ENCODE results near the gene MNAT1. TPM values are rescaled to one million over a fixed set of nuclear protein-coding genes. Genes with fewer than 3 reads are reported as not detected.

Gene MNAT1
- total and polyA plus RNA-seq, 8 donors = 21.6 to 39.0 (median 34.8) TPM

DNA sequence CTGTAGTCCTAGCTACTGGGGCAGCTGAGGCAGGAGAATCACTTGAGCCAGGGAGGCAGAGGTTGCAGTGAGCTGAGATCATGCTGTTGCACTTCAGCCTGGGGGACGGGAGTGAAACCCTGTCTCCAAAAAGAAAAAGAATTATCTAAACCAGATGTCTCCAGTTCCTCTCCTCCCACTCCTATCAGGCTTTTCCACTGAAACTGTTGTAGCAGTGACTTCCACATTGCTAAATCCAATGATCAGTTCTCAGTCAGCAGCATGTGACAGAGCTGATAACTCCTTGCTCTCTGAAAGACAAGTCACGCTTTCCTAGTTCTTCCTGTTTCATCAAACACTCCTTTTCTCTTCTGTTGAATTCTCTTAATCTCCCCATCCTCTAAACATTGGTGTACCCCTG, 255.0 kb downstream of the MNAT1 start:
- TF ChIP-seq, protein P1, sequence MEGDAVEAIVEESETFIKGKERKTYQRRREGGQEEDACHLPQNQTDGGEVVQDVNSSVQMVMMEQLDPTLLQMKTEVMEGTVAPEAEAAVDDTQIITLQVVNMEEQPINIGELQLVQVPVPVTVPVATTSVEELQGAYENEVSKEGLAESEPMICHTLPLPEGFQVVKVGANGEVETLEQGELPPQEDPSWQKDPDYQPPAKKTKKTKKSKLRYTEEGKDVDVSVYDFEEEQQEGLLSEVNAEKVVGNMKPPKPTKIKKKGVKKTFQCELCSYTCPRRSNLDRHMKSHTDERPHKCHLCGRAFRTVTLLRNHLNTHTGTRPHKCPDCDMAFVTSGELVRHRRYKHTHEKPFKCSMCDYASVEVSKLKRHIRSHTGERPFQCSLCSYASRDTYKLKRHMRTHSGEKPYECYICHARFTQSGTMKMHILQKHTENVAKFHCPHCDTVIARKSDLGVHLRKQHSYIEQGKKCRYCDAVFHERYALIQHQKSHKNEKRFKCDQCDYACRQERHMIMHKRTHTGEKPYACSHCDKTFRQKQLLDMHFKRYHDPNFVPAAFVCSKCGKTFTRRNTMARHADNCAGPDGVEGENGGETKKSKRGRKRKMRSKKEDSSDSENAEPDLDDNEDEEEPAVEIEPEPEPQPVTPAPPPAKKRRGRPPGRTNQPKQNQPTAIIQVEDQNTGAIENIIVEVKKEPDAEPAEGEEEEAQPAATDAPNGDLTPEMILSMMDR (IDR thresholded peaks at IDR 0.05) = no peak
- DNase-seq (no peak), ATAC-seq (peak; percentile 47)
- Histone ChIP-seq H3K36me3 (peaks cover 0 to 81% of the 10 kb centered on the region in 2 donors), H3K9me3 (no peaks in the 10 kb centered on the region), H3K27ac (no peak overlapping the region), H3K27me3 (no peaks in the 10 kb centered on the region), H3K4me3 (no peak overlapping the region), H3K4me1 (peaks cover 0 to 9% of the 10 kb centered on the region in 2 donors)
- intact Hi-C loops (cut with DNase I) = no loop called here

DNA sequence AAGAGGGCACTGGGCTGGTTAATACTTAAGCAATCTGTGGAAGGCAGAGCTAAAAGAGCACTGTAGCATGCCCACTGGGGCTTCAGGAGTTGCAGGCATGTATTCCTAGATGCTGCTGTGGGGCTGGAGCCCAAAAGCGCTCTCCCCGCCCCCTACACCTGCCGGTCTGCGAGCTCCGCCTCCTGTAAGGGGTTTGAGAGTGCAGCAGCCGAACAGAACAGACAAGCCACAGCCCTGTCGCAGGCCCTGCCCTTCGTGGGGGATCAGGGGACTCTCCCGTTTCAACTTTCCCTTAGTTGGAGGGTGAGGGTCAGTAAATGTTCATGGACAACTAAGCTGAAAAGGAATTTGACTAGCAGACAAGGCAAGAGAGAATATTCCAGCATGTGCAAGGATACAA, 264.1 kb downstream of the MNAT1 start:
- intact Hi-C loops (cut with DNase I) = no loop called here
- peaks cover 0 to 3% of the 10 kb centered on the region in 2 donors for H3K4me1 ChIP-seq
- no peak overlapping the region for H3K27ac ChIP-seq
- H3K36me3 ChIP-seq = peaks cover 0 to 17% of the 10 kb centered on the region in 2 donors
- TF ChIP-seq, protein P1 (IDR thresholded peaks at IDR 0.05) = no peak
- no peak overlapping the region for H3K4me3 ChIP-seq
- ATAC-seq (no peak), DNase-seq (no peak)
- no peaks in the 10 kb centered on the region for H3K9me3 ChIP-seq
- H3K27me3 ChIP-seq = no peaks in the 10 kb centered on the region

DNA sequence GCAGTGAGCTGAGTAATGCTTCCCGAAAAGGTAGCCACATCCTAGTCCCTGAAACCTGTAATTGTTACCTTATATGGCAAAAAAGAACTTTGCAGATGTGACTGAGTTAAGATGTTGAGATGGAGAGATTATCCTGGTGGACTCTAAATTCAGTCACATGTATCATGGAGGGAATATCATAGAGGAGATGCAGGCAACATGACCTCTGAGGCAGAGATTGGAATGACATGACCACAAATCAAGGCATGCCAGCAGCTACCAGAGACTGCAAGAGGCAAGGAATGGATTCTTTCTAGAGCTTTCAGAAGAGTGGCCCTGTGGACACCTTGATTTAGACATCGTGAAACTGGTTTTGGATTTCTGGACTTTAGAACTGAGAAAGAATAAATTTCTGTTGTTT, 265.0 kb downstream of the MNAT1 start:
- H3K27me3 ChIP-seq = no peaks in the 10 kb centered on the region
- no peak for ATAC-seq
- H3K4me1 ChIP-seq = peaks cover 0 to 3% of the 10 kb centered on the region in 2 donors
- H3K9me3 ChIP-seq = no peaks in the 10 kb centered on the region
- peaks cover 0 to 12% of the 10 kb centered on the region in 2 donors for H3K36me3 ChIP-seq
- no peak for DNase-seq
- no peak overlapping the region for H3K4me3 ChIP-seq
- TF ChIP-seq, protein P1 (IDR thresholded peaks at IDR 0.05) = no peak
- no peak overlapping the region for H3K27ac ChIP-seq
- intact Hi-C loops (cut with DNase I) = no loop called here

DNA sequence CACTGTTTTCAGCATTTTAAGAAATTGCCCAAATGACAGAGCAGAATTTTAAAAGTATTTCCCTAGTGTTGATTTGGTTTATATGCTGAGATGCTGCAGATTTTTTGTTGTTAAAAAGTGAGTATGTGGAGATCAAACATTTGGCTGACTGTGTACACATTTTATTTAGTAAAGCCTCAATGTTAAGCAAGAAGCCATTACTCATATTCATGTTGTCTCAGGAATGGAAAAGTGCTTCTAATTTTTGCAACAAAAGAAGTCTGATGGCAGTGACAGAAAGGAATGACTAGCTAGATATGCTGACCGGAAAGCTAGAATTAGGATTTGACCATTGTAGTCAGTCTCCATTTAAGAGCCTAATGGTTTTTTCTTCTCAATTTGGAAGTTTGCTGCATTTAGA, 269.0 kb downstream of the MNAT1 start:
- Histone ChIP-seq H3K4me3 (no peak overlapping the region), H3K27ac (no peak overlapping the region), H3K9me3 (peaks cover 0 to 4% of the 10 kb centered on the region in 2 donors), H3K4me1 (peaks cover 0 to 3% of the 10 kb centered on the region in 2 donors), H3K27me3 (no peaks in the 10 kb centered on the region), H3K36me3 (peaks cover 0 to 5% of the 10 kb centered on the region in 2 donors)
- DNase-seq (no peak), ATAC-seq (no peak)
- intact Hi-C loops (cut with DNase I) = no loop called here
- TF ChIP-seq, protein P1 (IDR thresholded peaks at IDR 0.05) = no peak

DNA sequence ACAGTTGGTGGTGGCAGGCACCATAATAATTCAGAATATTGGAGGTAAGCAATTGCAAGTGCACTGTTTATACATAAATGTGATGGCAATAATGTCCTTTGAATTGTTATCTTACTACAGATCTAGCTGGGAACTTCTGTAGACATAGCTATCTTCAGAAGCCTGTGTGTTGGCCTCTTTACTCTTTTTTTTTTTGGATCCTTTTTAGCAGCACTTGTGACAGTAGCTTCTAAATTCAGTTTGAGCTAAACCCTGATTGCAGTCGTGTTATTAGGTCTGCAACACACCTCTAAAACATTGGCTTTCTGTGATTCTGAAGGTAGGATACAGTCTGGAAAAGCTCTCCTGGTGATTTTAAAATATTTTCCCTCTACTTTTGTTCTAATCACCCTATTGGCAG, 285.0 kb downstream of the MNAT1 start:
- no peak for ATAC-seq
- H3K27me3 ChIP-seq = no peaks in the 10 kb centered on the region
- TF ChIP-seq, protein P1 (IDR thresholded peaks at IDR 0.05) = no peak
- H3K4me3 ChIP-seq = no peak overlapping the region
- H3K27ac ChIP-seq = no peak overlapping the region
- peaks cover 0 to 5% of the 10 kb centered on the region in 2 donors for H3K9me3 ChIP-seq
- H3K36me3 ChIP-seq = no peaks in the 10 kb centered on the region
- no peak for DNase-seq
- H3K4me1 ChIP-seq = no peaks in the 10 kb centered on the region
- intact Hi-C loops (cut with DNase I) = no loop called here

Other genes starting within 250 kb of the MNAT1 start
- gene C14orf39, start 248.7 kb upstream of the MNAT1 start, total RNA-seq = not detected
- gene C14orf39, start 248.7 kb upstream of the MNAT1 start, polyA plus RNA-seq (ENCODE audit: insufficient read length in 6 of 6) = 1 to 10 TPM; 1.4 to 2.3 (median 2.1) TPM
- gene SIX6, start 225.6 kb upstream of the MNAT1 start, total RNA-seq = not detected
- gene SIX6, start 225.6 kb upstream of the MNAT1 start, polyA plus RNA-seq (ENCODE audit: insufficient read length in 6 of 6) = not detected
- gene SIX1, start 85.3 kb upstream of the MNAT1 start, total RNA-seq = 1 to 10 TPM in 1 of 2 donors, not detected in 1; 1.3 TPM
- 1 to 10 TPM in 2 of 6 donors, under 1 TPM in 4; 0.46 to 2.4 (median 0.93) TPM for gene SIX1, start 85.3 kb upstream of the MNAT1 start, polyA plus RNA-seq (ENCODE audit: insufficient read length in 6 of 6)
- 1 to 10 TPM; 1.9 to 3.6 TPM for gene SIX4, start 10.4 kb upstream of the MNAT1 start, total RNA-seq
- gene SIX4, start 10.4 kb upstream of the MNAT1 start, polyA plus RNA-seq (ENCODE audit: insufficient read length in 6 of 6) = 1 to 10 TPM; 4.2 to 7.9 (median 5.4) TPM
- 10 to 100 TPM; 12.4 to 13.3 TPM for gene TRMT5, start 246.3 kb downstream of the MNAT1 start, total RNA-seq
- 10 to 100 TPM; 20.6 to 28.1 (median 23.5) TPM for gene TRMT5, start 246.3 kb downstream of the MNAT1 start, polyA plus RNA-seq (ENCODE audit: insufficient read length in 6 of 6)
- gene SLC38A6, start 246.5 kb downstream of the MNAT1 start, total RNA-seq = 10 to 100 TPM; 22.4 to 35.2 TPM
- 10 to 100 TPM; 25.1 to 33.7 (median 27.6) TPM for gene SLC38A6, start 246.5 kb downstream of the MNAT1 start, polyA plus RNA-seq (ENCODE audit: insufficient read length in 6 of 6)